HCT116 (cell line): Measurements from ENCODE around the gene UGGT2. TPM values are rescaled to one million over a fixed set of nuclear protein-coding genes. Genes with fewer than 3 reads are reported as not detected.

Source experiments
- ATAC-seq: fragments of 200-7000 bp; cut with Tn5 transposase; 2 replicates; pipeline ENCODE4 v1.9.1; 2020; ENCODE audit warnings: mild to moderate bottlenecking, moderate library complexity
- BruUV-seq: library from RNA; stranded (reverse); fragments of 400-500 nt; replicated peaks from 2 replicates; lab custom pipeline; 2021; lab: Mats Ljungman, UMichigan
- CTCF ChIA-PET: fragments of 300-600 bp; sonication (Branson Sonifier 250); formaldehyde crosslinking; loops from one replicate; lab custom pipeline; 2021; ENCODE audit warnings: antibody characterized with exemption; lab: Charles Lee
- POLR2A ChIA-PET: fragments of 300-600, 350-600 bp; sonication (Branson Sonifier 250); formaldehyde crosslinking; loops from one replicate; lab custom pipeline; 2021; ENCODE audit warnings: antibody characterized with exemption; lab: Charles Lee
- RAD21 ChIA-PET, 2 experiments: fragments of 300-600 bp; sonication (Branson Sonifier 250); formaldehyde crosslinking; loops; one replicate each; lab custom pipeline; 2023; ENCODE audit warnings: low total read pairs in 2 of 2; ENCODE audit not compliant: uncharacterized antibody in 2 of 2, unreplicated experiment in 2 of 2, low non-redundant PET in 1 of 2; lab: Charles Lee
- DNase-seq: peaks from one replicate; pipeline ENCODE4 v3.0.0-alpha.2; 2010; ENCODE audit warnings: low read depth, low spot score
- H2AFZ ChIP-seq: fragments of 200-600 bp; shearing (Covaris generic), sonication (generic); 2 replicates; pipeline ENCODE4 v1.6.1; 2017; ENCODE audit warnings: low read depth, mixed run types, mixed read lengths, antibody characterized with exemption, low read length; ENCODE audit not compliant: poor library complexity, severe bottlenecking
- H3K27ac ChIP-seq: 2 replicates; pipeline ENCODE4 v1.5.1; 2012; ENCODE audit warnings: low read depth, low read length
- H3K27me3 ChIP-seq: fragments of 200-600 bp; sonication (generic); 2 replicates; pipeline ENCODE4 v1.6.1; 2016; ENCODE audit warnings: mixed run types, low read length, mixed read lengths; ENCODE audit not compliant: insufficient read depth
- H3K36me3 ChIP-seq, 2 experiments: fragments of 200-500 bp in 1 of 2; fragments of 200-600 bp in 1 of 2; sonication (Bioruptor generic) in 1 of 2; sonication (generic) in 1 of 2; 2 replicates each; pipeline versions ENCODE4 v1.5.1 to v1.6.1; 2014 to 2016; ENCODE audit warnings: low read length in 2 of 2, inconsistent platforms in 1 of 2, mixed read lengths in 1 of 2, mixed run types in 1 of 2; ENCODE audit not compliant: insufficient read depth in 2 of 2, control insufficient read depth in 1 of 2
- H3K4me1 ChIP-seq, 2 experiments: fragments of 200-600 bp in 1 of 2; sonication (generic) in 1 of 2; 2 replicates each; pipeline versions ENCODE4 v1.5.1 to v1.6.1; 2012 to 2017; ENCODE audit warnings: low read length in 2 of 2, inconsistent platforms in 1 of 2, mild to moderate bottlenecking in 1 of 2, mixed read lengths in 1 of 2, mixed run types in 1 of 2, moderate library complexity in 1 of 2; ENCODE audit not compliant: insufficient read depth in 2 of 2, control insufficient read depth in 1 of 2
- H3K4me2 ChIP-seq: fragments of 200-600 bp; sonication (generic); 2 replicates; pipeline ENCODE4 v1.6.1; 2017; ENCODE audit warnings: mixed run types, low read length, mixed read lengths
- H3K4me3 ChIP-seq, 2 experiments: fragments of 200-600 bp in 1 of 2; sonication (generic) in 1 of 2; replicated peaks in 1 of 2; 2 replicates each; pipeline ENCODE4 v1.5.1; 2011 to 2016; ENCODE audit warnings: low read length in 2 of 2, control low read depth in 1 of 2, low read depth in 1 of 2, mild to moderate bottlenecking in 1 of 2, mixed read lengths in 1 of 2, mixed run types in 1 of 2
- H3K79me2 ChIP-seq: fragments of 200-600 bp; sonication (generic); 2 replicates; pipeline ENCODE4 v1.6.1; 2017; ENCODE audit warnings: mild to moderate bottlenecking, mixed run types, low read length, moderate library complexity, mixed read lengths; ENCODE audit not compliant: insufficient read depth
- H3K9ac ChIP-seq: fragments of 200-600 bp; sonication (generic); 2 replicates; pipeline ENCODE4 v1.6.1; 2016; ENCODE audit warnings: low read length, mixed read lengths
- H3K9me2 ChIP-seq: fragments of 200-600 bp; sonication (generic), shearing (Covaris generic); 2 replicates; pipeline ENCODE4 v1.6.1; 2017; ENCODE audit warnings: mixed run types, mild to moderate bottlenecking, moderate library complexity; ENCODE audit not compliant: insufficient read depth
- H3K9me3 ChIP-seq, 2 experiments: fragments of 200-500 bp in 1 of 2; fragments of 200-600 bp in 1 of 2; sonication (Bioruptor generic) in 1 of 2; sonication (generic) in 1 of 2; 2 replicates each; pipeline ENCODE4 v1.6.1; 2014 to 2017; ENCODE audit warnings: low read length in 2 of 2, mixed read lengths in 2 of 2, inconsistent platforms in 1 of 2, low read depth in 1 of 2, mild to moderate bottlenecking in 1 of 2, mixed run types in 1 of 2, moderate library complexity in 1 of 2; ENCODE audit not compliant: control insufficient read depth in 1 of 2, insufficient read depth in 1 of 2
- H4K20me1 ChIP-seq: fragments of 200-600 bp; sonication (generic), shearing (Covaris generic); 2 replicates; pipeline ENCODE4 v1.6.1; 2017; ENCODE audit warnings: mixed run types, mild to moderate bottlenecking, moderate library complexity; ENCODE audit not compliant: insufficient read depth
- ATF3 ChIP-seq: IDR thresholded peaks from 2 replicates; pipeline ENCODE4 v1.6.1; 2012
- EGR1 ChIP-seq: IDR thresholded peaks from 2 replicates; pipeline ENCODE4 v1.6.1; 2012; ENCODE audit warnings: low read depth
- ELF1 ChIP-seq: IDR thresholded peaks from 2 replicates; pipeline ENCODE4 v1.6.1; 2012; ENCODE audit warnings: low read depth, borderline replicate concordance
- EZH2 ChIP-seq: fragments of 200-600 bp; sonication (generic); IDR thresholded peaks from 2 replicates; pipeline ENCODE4 v1.6.1; 2017; ENCODE audit warnings: antibody characterized with exemption, mixed run types
- EZH2phosphoT487 ChIP-seq: fragments of 200-600 bp; IDR thresholded peaks from 2 replicates; pipeline ENCODE4 v1.6.1; 2018; ENCODE audit warnings: antibody characterized with exemption, borderline replicate concordance
- FOSL1 ChIP-seq: IDR thresholded peaks from 2 replicates; pipeline ENCODE4 v1.6.1; 2012; ENCODE audit warnings: low read depth
- JUND ChIP-seq: IDR thresholded peaks from 2 replicates; pipeline ENCODE4 v1.6.1; 2012
- MAX ChIP-seq: IDR thresholded peaks from 2 replicates; pipeline ENCODE4 v1.6.1; 2012
- POLR2A ChIP-seq: IDR thresholded peaks from 2 replicates; pipeline ENCODE4 v1.7.0; 2011; ENCODE audit warnings: borderline replicate concordance; ENCODE audit not compliant: insufficient read depth, insufficient read length; ENCODE audit errors: extremely low read depth
- POLR2AphosphoS5 ChIP-seq: IDR thresholded peaks from 2 replicates; pipeline ENCODE4 v1.6.1; 2011; ENCODE audit warnings: mild to moderate bottlenecking, low read depth, low read length, moderate library complexity
- RAD21 ChIP-seq: IDR thresholded peaks from 2 replicates; pipeline ENCODE4 v1.6.1; 2012; ENCODE audit warnings: low read depth, mild to moderate bottlenecking
- REST ChIP-seq: IDR thresholded peaks from 2 replicates; pipeline ENCODE4 v1.6.1; 2012; ENCODE audit warnings: low read depth
- SRF ChIP-seq: IDR thresholded peaks from 2 replicates; pipeline ENCODE4 v1.6.1; 2012; ENCODE audit warnings: low read depth
- TCF7L2 ChIP-seq: IDR thresholded peaks from 2 replicates; pipeline ENCODE4 v1.7.0; 2011; ENCODE audit warnings: borderline replicate concordance, inconsistent platforms; ENCODE audit not compliant: insufficient read depth, insufficient read length; ENCODE audit errors: extremely low read depth
- YY1 ChIP-seq: IDR thresholded peaks from 2 replicates; pipeline ENCODE4 v1.6.1; 2011; ENCODE audit warnings: low read length, low read depth, moderate library complexity, mild to moderate bottlenecking; ENCODE audit not compliant: insufficient replicate concordance; ENCODE audit errors: extremely low read depth
- ZNF274 ChIP-seq: fragments of 200-500 bp; sonication (Bioruptor generic); IDR thresholded peaks from 2 replicates; pipeline ENCODE4 v1.6.1; 2014; ENCODE audit warnings: mild to moderate bottlenecking, low read depth, low read length, inconsistent platforms
- intact Hi-C: fragments of 100-400 bp; cut with micrococcal nuclease; formaldehyde crosslinking; loops from 2 replicates; pipeline ENCODE4 v1.10.0; 2022
- total RNA-seq: library from RNA; stranded (reverse); gene quantifications from one replicate; pipeline ENCODE4 v1.2.1, GENCODE V29; 2021; ENCODE audit not compliant: unreplicated experiment

The UGGT2 gene
- total RNA-seq, 1 experiment from 2014 or later = 27.1 TPM

GRCh38 chr13:96027496-96027895 lies 25.7 kb downstream of the UGGT2 start:
- Histone ChIP-seq H3K9me2 (no peaks in the 10 kb centered on the region), H3K27ac (no peak overlapping the region), H2AFZ (no peak overlapping the region), H3K36me3 (no peaks in the 10 kb centered on the region), H3K4me2 (no peak overlapping the region), H3K4me1 (no peaks in the 10 kb centered on the region), H3K79me2 (peaks cover 17% of the 10 kb centered on the region), H3K9ac (no peak overlapping the region), H3K9me3 (no peaks in the 10 kb centered on the region), H3K27me3 (no peaks in the 10 kb centered on the region), H4K20me1 (no peaks in the 10 kb centered on the region; the same call in 1 of the 2 replicates), H3K4me3 (no peak overlapping the region)
- ChIA-PET CTCF (no interaction called here), POLR2A (no interaction called here), RAD21 (no interaction called here)
- no TSS peak for BruUV-seq
- ATAC-seq (no peak), DNase-seq (no peak)
- intact Hi-C loops = no loop called here
- TF ChIP-seq TCF7L2 (no peak), POLR2AphosphoS5 (no peak), EGR1 (no peak), POLR2A (no peak), FOSL1 (no peak), ZNF274 (no peak), ELF1 (no peak), JUND (no peak), YY1 (no peak), SRF (no peak)

GRCh38 chr13:96025283-96025682 lies 27.9 kb downstream of the UGGT2 start:
- no peaks in the 10 kb centered on the region for H3K4me1 ChIP-seq
- ChIA-PET RAD21 (no interaction called here), CTCF (interaction anchor here (1.3 to 1.5 kb wide), 2 partner anchors 204 to 792 kb away, joined by 3 to 5 read pairs; no protein-coding TSS in a partner anchor), POLR2A (no interaction called here)
- ATAC-seq (no peak), DNase-seq (no peak)
- H3K27ac ChIP-seq = no peak overlapping the region
- H3K36me3 ChIP-seq = no peaks in the 10 kb centered on the region
- no peak overlapping the region for H2AFZ ChIP-seq
- H4K20me1 ChIP-seq = no peaks in the 10 kb centered on the region; the same call in 1 of the 2 replicates
- intact Hi-C loops = no loop called here
- TF ChIP-seq POLR2AphosphoS5 = no peak
- TF ChIP-seq ZNF274 = no peak
- TF ChIP-seq ELF1 = no peak
- TF ChIP-seq RAD21 = no peak
- no peak for TF ChIP-seq SRF
- TF ChIP-seq YY1 = no peak
- no peak for TF ChIP-seq ATF3
- TF ChIP-seq EZH2 = no peak
- TF ChIP-seq MAX = no peak
- no peak for TF ChIP-seq FOSL1
- no peak for TF ChIP-seq REST
- no peak for TF ChIP-seq EZH2phosphoT487
- no peaks in the 10 kb centered on the region for H3K9me3 ChIP-seq
- no peak overlapping the region for H3K4me3 ChIP-seq
- no peak overlapping the region for H3K4me2 ChIP-seq
- H3K9ac ChIP-seq = no peak overlapping the region
- no peaks in the 10 kb centered on the region for H3K27me3 ChIP-seq
- BruUV-seq = no TSS peak
- H3K9me2 ChIP-seq = no peaks in the 10 kb centered on the region
- H3K79me2 ChIP-seq = no peaks in the 10 kb centered on the region
